K562 (cell line): ENCODE results near the gene DCST1. TPM values are rescaled to one million over a fixed set of nuclear protein-coding genes. Genes with fewer than 3 reads are reported as not detected.

Source experiments
- REST ChIP-seq, 2 experiments: fragments of 450-650 bp; formaldehyde crosslinking in 1 of 2; IDR thresholded peaks; 2 replicates each; pipeline versions ENCODE4 v1.4.0 to v1.6.1; 2014 to 2020; ENCODE audit warnings: mild to moderate bottlenecking in 2 of 2, borderline replicate concordance in 1 of 2, low read depth in 1 of 2
- polyA plus RNA-seq, 8 experiments: library from polyadenylated mRNA; depleted of rRNA in 4 of 8; stranded (reverse) in 5 of 8; unstranded in 3 of 8; fragments of >200 nt; fragmentation: Nextera tagmentation in 2 of 8; fragmentation: Illumina TruSeq in 1 of 8; extraction: Ambion mirVana in 2 of 8; extraction: Trizol in 1 of 8; gene quantifications; 2 replicates each; pipeline versions ENCODE4 v1.2.1 to v1.2.3, GENCODE V29; 2011 to 2014; ENCODE audit warnings: inconsistent platforms in 1 of 8, missing spikeins in 1 of 8
- total RNA-seq, 7 experiments: library from RNA; depleted of rRNA in 6 of 7; stranded (reverse); fragments of >200 nt in 6 of 7; fragmentation: Illumina TruSeq in 2 of 7; extraction: Trizol in 2 of 7; gene quantifications; 2 replicates each; pipeline versions ENCODE4 v1.2.1 to v1.2.3, GENCODE V29; 2011 to 2021; ENCODE audit warnings: low replicate concordance in 1 of 7

The DCST1 gene
- total and polyA plus RNA-seq, 9 of the 15 experiments (the other 6 are each of a cell fraction or from before 2014, with no cell fraction given) = not detected

- peak; percentile 19; the same call in 1 of the 2 replicates for TF ChIP-seq REST (IDR thresholded peaks at IDR 0.05; ENCODE audit: borderline replicate concordance)
- no peak for TF ChIP-seq REST (CRISPR knock-in tag; IDR thresholded peaks at IDR 0.05; ENCODE audit: low read depth)
- TF ChIP-seq, all 486 proteins: peak for 6
Measured at GRCh38 chr1:154988058-154988954, 45.3 kb upstream of the DCST1 start (continued).
